ENCODE data around the gene CALML3. TPM values are rescaled to one million over a fixed set of nuclear protein-coding genes. Genes with fewer than 3 reads are reported as not detected.

The CALML3 gene
- total RNA-seq, 1 experiment from 2014 or later = not detected

DNA sequence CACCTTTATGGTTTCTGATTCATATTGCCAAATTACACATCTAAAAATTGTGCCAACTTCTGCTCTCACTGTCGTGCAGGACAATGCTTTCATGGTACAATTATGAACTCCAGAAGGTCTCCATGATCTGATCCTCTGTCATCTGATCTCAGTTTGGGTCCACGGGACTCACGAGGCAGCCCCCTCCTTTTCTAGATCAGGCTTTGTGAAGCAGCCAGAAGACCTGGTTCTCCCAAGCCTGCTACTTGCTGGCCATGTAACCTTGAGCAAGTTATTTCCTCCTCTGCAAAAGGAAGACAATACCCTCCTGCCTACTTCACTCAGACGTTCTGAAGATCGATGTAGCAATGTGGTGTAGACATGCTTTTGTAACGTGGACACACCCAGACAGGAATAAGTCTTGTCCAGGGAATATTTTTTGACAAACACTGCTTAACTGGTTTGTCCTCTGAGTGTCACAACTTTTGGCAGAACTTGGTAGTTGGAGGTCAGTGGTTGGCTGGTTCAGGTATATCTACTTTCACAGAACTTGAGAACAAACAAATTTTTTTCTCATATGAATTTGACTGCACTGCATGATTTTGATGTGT is 19.6 kb downstream of the CALML3 start:
- H4K5ac ChIP-seq (ENCODE audit: insufficient read length, low read depth, low read length) = no peak overlapping the region
- H3K27ac ChIP-seq (ENCODE audit: insufficient read length, low read depth, low read length) = no peak overlapping the region
- H3K14ac ChIP-seq (ENCODE audit: insufficient read depth, low read length) = no peak overlapping the region

More for the DNA sequence above, 19.6 kb downstream of the CALML3 start:
- Mint-ChIP-seq H3K4me3 (no peak overlapping the region), H3K27me3 (ENCODE audit: low read depth) (no peaks in the 10 kb centered on the region; the same call in 1 of the 2 replicates), H3K9me3 (peaks cover 18 to 23% of the 10 kb centered on the region in 2 experiments), H3K36me3 (ENCODE audit: insufficient read depth in 1 of 3, low read depth in 3 of 3) (peaks cover 5 to 13% (median 6%) of the 10 kb centered on the region in 3 experiments; a peak in 6 of 7 replicates), H3K4me1 (no peaks in the 10 kb centered on the region), H3K27ac (peak overlapping the region in 1 of 3 experiments; percentile 25; a peak in 1 of 7 replicates)
- Histone ChIP-seq H4K20me1 (ENCODE audit: control insufficient read depth, insufficient read depth, insufficient read length) (no peaks in the 10 kb centered on the region), H3K9me3 (ENCODE audit: control insufficient read depth, low read depth, low read length) (no peaks in the 10 kb centered on the region), H2BK120ac (ENCODE audit: low read depth, low read length, poor library complexity, severe bottlenecking) (no peak overlapping the region), H3K27me3 (ENCODE audit: insufficient read depth, low read length) (no peaks in the 10 kb centered on the region), H2BK20ac (ENCODE audit: low read depth, low read length, poor library complexity, severe bottlenecking) (no peak overlapping the region), H3K56ac (ENCODE audit: insufficient read length, low read depth, low read length) (no peak overlapping the region), H3K4me1 (ENCODE audit: insufficient read depth, low read length) (no peaks in the 10 kb centered on the region), H3K79me2 (ENCODE audit: insufficient read depth, low read length) (no peaks in the 10 kb centered on the region), H4K8ac (replicated peaks; ENCODE audit: insufficient read length, low read depth, low read length) (no peak overlapping the region), H4K91ac (ENCODE audit: insufficient read length, low read depth, low read length) (no peak overlapping the region), H3K23me2 (ENCODE audit: insufficient read length, low read depth, low read length, poor library complexity, severe bottlenecking) (no peaks in the 10 kb centered on the region), H3T11ph (ENCODE audit: low read length) (no peak overlapping the region), H3K4ac (ENCODE audit: low read depth, low read length) (no peak overlapping the region), H2AK5ac (ENCODE audit: insufficient read length, low read length) (no peak overlapping the region), H3K23ac (ENCODE audit: insufficient read length, low read depth, low read length) (no peak overlapping the region), H3K4me2 (ENCODE audit: insufficient read depth, insufficient read length, low read length) (no peak overlapping the region), H2AFZ (ENCODE audit: low read length) (no peak overlapping the region), H3K79me1 (ENCODE audit: insufficient read depth, low read depth, low read length, poor library complexity, severe bottlenecking) (no peaks in the 10 kb centered on the region), H3K9ac (ENCODE audit: extremely low read depth, insufficient read length, low read length) (no peak overlapping the region), H3K18ac (ENCODE audit: insufficient read length, low read depth, low read length) (no peak overlapping the region), H2BK5ac (ENCODE audit: insufficient read length, low read length) (no peak overlapping the region), H2BK12ac (ENCODE audit: insufficient read length, low read depth, low read length) (no peak overlapping the region), H2BK15ac (ENCODE audit: low read depth, low read length) (no peak overlapping the region)
- WGBS (ENCODE audit: extremely low coverage, insufficient read length, low lambda C conversion rate) = no CpG with 5 or more reads among the region's 6 CpGs
- TF ChIP-seq, protein P1, sequence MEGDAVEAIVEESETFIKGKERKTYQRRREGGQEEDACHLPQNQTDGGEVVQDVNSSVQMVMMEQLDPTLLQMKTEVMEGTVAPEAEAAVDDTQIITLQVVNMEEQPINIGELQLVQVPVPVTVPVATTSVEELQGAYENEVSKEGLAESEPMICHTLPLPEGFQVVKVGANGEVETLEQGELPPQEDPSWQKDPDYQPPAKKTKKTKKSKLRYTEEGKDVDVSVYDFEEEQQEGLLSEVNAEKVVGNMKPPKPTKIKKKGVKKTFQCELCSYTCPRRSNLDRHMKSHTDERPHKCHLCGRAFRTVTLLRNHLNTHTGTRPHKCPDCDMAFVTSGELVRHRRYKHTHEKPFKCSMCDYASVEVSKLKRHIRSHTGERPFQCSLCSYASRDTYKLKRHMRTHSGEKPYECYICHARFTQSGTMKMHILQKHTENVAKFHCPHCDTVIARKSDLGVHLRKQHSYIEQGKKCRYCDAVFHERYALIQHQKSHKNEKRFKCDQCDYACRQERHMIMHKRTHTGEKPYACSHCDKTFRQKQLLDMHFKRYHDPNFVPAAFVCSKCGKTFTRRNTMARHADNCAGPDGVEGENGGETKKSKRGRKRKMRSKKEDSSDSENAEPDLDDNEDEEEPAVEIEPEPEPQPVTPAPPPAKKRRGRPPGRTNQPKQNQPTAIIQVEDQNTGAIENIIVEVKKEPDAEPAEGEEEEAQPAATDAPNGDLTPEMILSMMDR (conservative IDR thresholded peaks at IDR 0.05) = no peak
- DNase-seq = no peak

All from H9 (cell line).